Measurements from ENCODE around the gene ETS2. TPM values are rescaled to one million over a fixed set of nuclear protein-coding genes. Genes with fewer than 3 reads are reported as not detected.

The ETS2 gene
- total and polyA plus RNA-seq, 2 experiments from 2014 or later: 4.4 to 7.3 TPM

GRCh38 chr21:38795475-38795874, 10.3 kb upstream of the ETS2 start:
- TF ChIP-seq EZH2 (IDR thresholded peaks at IDR 0.05; ENCODE audit: insufficient read depth, poor library complexity, severe bottlenecking) (no peak), EZH2phosphoT487 (IDR thresholded peaks at IDR 0.05; ENCODE audit: insufficient read depth, low read depth) (no peak)
- H3K27ac ChIP-seq: no peak overlapping the region
- in situ Hi-C loops (cut with MboI): no loop called here
- DNase-seq: no peak
- H3K9me2 ChIP-seq (ENCODE audit: insufficient read depth): no peaks in the 10 kb centered on the region
- peaks cover 6% of the 10 kb centered on the region; the same call in 1 of the 2 replicates for H3K4me1 ChIP-seq (ENCODE audit: insufficient read depth)
- no peak overlapping the region for H2AFZ ChIP-seq
- H4K20me1 ChIP-seq (ENCODE audit: insufficient read depth): no peaks in the 10 kb centered on the region
- no peak overlapping the region for H3K4me3 ChIP-seq
- no peak overlapping the region for H3K4me2 ChIP-seq (ENCODE audit: unreplicated experiment)
- no peak overlapping the region for H3K9ac ChIP-seq
- H3K27me3 ChIP-seq (replicated peaks; ENCODE audit: insufficient read depth): no peaks in the 10 kb centered on the region
- H3K79me2 ChIP-seq (ENCODE audit: insufficient read depth): no peaks in the 10 kb centered on the region
- 89% methylated on average over 8 of the region's 8 CpGs for WGBS, 2 experiments (ENCODE audit: low coverage in 1 of 2, low lambda C conversion rate in 2 of 2, missing lambda C conversion rate in 2 of 2)
- H3K9me3 ChIP-seq (ENCODE audit: low read depth): no peaks in the 10 kb centered on the region
- H3F3A ChIP-seq (ENCODE audit: insufficient read depth): no peaks in the 10 kb centered on the region
- no peaks in the 10 kb centered on the region for H3K36me3 ChIP-seq (ENCODE audit: low read depth)

- WGBS, 2 experiments (ENCODE audit: low coverage in 1 of 2, low lambda C conversion rate in 2 of 2, missing lambda C conversion rate in 2 of 2): 82 to 83% methylated on average over 5 of the region's 5 CpGs
Observed at GRCh38 chr21:38796424-38796823, 9.3 kb upstream of the ETS2 start.

GRCh38 chr21:38797470-38797869, 8.3 kb upstream of the ETS2 start:
- TF ChIP-seq EZH2phosphoT487 (IDR thresholded peaks at IDR 0.05; ENCODE audit: insufficient read depth, low read depth) (no peak), EZH2 (IDR thresholded peaks at IDR 0.05; ENCODE audit: insufficient read depth, poor library complexity, severe bottlenecking) (no peak)
- no peak overlapping the region for H2AFZ ChIP-seq
- no peaks in the 10 kb centered on the region for H3K27me3 ChIP-seq (replicated peaks; ENCODE audit: insufficient read depth)
- H4K20me1 ChIP-seq (ENCODE audit: insufficient read depth): no peaks in the 10 kb centered on the region
- no peak overlapping the region for H3K27ac ChIP-seq
- H3K4me2 ChIP-seq (ENCODE audit: unreplicated experiment): no peak overlapping the region
- DNase-seq: peak; percentile 37
- no peaks in the 10 kb centered on the region for H3F3A ChIP-seq (ENCODE audit: insufficient read depth)
- in situ Hi-C loops (cut with MboI): no loop called here
- H3K79me2 ChIP-seq (ENCODE audit: insufficient read depth): no peaks in the 10 kb centered on the region
- H3K4me3 ChIP-seq: no peak overlapping the region
- WGBS, 2 experiments (ENCODE audit: low coverage in 1 of 2, low lambda C conversion rate in 2 of 2, missing lambda C conversion rate in 2 of 2): 71% methylated on average over 3 of the region's 3 CpGs
- no peaks in the 10 kb centered on the region for H3K9me2 ChIP-seq (ENCODE audit: insufficient read depth)
- no peaks in the 10 kb centered on the region for H3K36me3 ChIP-seq (ENCODE audit: low read depth)
- peaks cover 6% of the 10 kb centered on the region; the same call in 1 of the 2 replicates for H3K4me1 ChIP-seq (ENCODE audit: insufficient read depth)
- no peak overlapping the region for H3K9ac ChIP-seq
- no peaks in the 10 kb centered on the region for H3K9me3 ChIP-seq (ENCODE audit: low read depth)

More at GRCh38 chr21:38796424-38796823, 9.3 kb upstream of the ETS2 start:
- H3K9me3 ChIP-seq (ENCODE audit: low read depth): no peaks in the 10 kb centered on the region
- TF ChIP-seq EZH2 (IDR thresholded peaks at IDR 0.05; ENCODE audit: insufficient read depth, poor library complexity, severe bottlenecking): no peak
- TF ChIP-seq EZH2phosphoT487 (IDR thresholded peaks at IDR 0.05; ENCODE audit: insufficient read depth, low read depth): no peak
- no peaks in the 10 kb centered on the region for H3K27me3 ChIP-seq (replicated peaks; ENCODE audit: insufficient read depth)
- H3K4me1 ChIP-seq (ENCODE audit: insufficient read depth): peaks cover 6% of the 10 kb centered on the region; the same call in 1 of the 2 replicates
- H3K4me3 ChIP-seq: no peak overlapping the region
- in situ Hi-C loops (cut with MboI): no loop called here
- no peaks in the 10 kb centered on the region for H3K9me2 ChIP-seq (ENCODE audit: insufficient read depth)
- no peaks in the 10 kb centered on the region for H3K79me2 ChIP-seq (ENCODE audit: insufficient read depth)
- H3F3A ChIP-seq (ENCODE audit: insufficient read depth): no peaks in the 10 kb centered on the region
- no peaks in the 10 kb centered on the region for H4K20me1 ChIP-seq (ENCODE audit: insufficient read depth)
- no peak overlapping the region for H3K9ac ChIP-seq
- no peak overlapping the region for H2AFZ ChIP-seq
- no peak overlapping the region for H3K4me2 ChIP-seq (ENCODE audit: unreplicated experiment)
- DNase-seq: peak; percentile 22
- H3K27ac ChIP-seq: no peak overlapping the region
- H3K36me3 ChIP-seq (ENCODE audit: low read depth): no peaks in the 10 kb centered on the region

GRCh38 chr21:38798081-38798480, 7.6 kb upstream of the ETS2 start:
- Histone ChIP-seq H3K4me1 (ENCODE audit: insufficient read depth) (peaks cover 6% of the 10 kb centered on the region; the same call in 1 of the 2 replicates), H3K36me3 (ENCODE audit: low read depth) (no peaks in the 10 kb centered on the region), H3K27ac (no peak overlapping the region), H3F3A (ENCODE audit: insufficient read depth) (no peaks in the 10 kb centered on the region), H3K27me3 (replicated peaks; ENCODE audit: insufficient read depth) (no peaks in the 10 kb centered on the region), H3K9ac (no peak overlapping the region), H4K20me1 (ENCODE audit: insufficient read depth) (no peaks in the 10 kb centered on the region), H3K4me2 (ENCODE audit: unreplicated experiment) (no peak overlapping the region), H3K79me2 (ENCODE audit: insufficient read depth) (no peaks in the 10 kb centered on the region), H3K4me3 (no peak overlapping the region), H2AFZ (no peak overlapping the region), H3K9me2 (ENCODE audit: insufficient read depth) (no peaks in the 10 kb centered on the region), H3K9me3 (ENCODE audit: low read depth) (no peaks in the 10 kb centered on the region)
- 98% methylated on average over 6 of the region's 6 CpGs for WGBS, 2 experiments (ENCODE audit: low coverage in 1 of 2, low lambda C conversion rate in 2 of 2, missing lambda C conversion rate in 2 of 2)
- in situ Hi-C loops (cut with MboI): no loop called here
- DNase-seq: no peak
- no peak for TF ChIP-seq EZH2 (IDR thresholded peaks at IDR 0.05; ENCODE audit: insufficient read depth, poor library complexity, severe bottlenecking)
- no peak for TF ChIP-seq EZH2phosphoT487 (IDR thresholded peaks at IDR 0.05; ENCODE audit: insufficient read depth, low read depth)

- Histone ChIP-seq H3K9me3 (ENCODE audit: low read depth) (no peaks in the 10 kb centered on the region), H3K27ac (no peak overlapping the region), H3K4me3 (no peak overlapping the region), H3F3A (ENCODE audit: insufficient read depth) (no peaks in the 10 kb centered on the region), H3K9me2 (ENCODE audit: insufficient read depth) (no peaks in the 10 kb centered on the region), H4K20me1 (ENCODE audit: insufficient read depth) (no peaks in the 10 kb centered on the region), H3K36me3 (ENCODE audit: low read depth) (no peaks in the 10 kb centered on the region), H3K4me2 (ENCODE audit: unreplicated experiment) (no peak overlapping the region), H3K79me2 (ENCODE audit: insufficient read depth) (no peaks in the 10 kb centered on the region), H2AFZ (no peak overlapping the region), H3K9ac (no peak overlapping the region), H3K4me1 (ENCODE audit: insufficient read depth) (peaks cover 6% of the 10 kb centered on the region; the same call in 1 of the 2 replicates), H3K27me3 (replicated peaks; ENCODE audit: insufficient read depth) (no peaks in the 10 kb centered on the region)
- 83 to 90% methylated on average over 7 of the region's 7 CpGs for WGBS, 2 experiments (ENCODE audit: low coverage in 1 of 2, low lambda C conversion rate in 2 of 2, missing lambda C conversion rate in 2 of 2)
- no peak for TF ChIP-seq EZH2phosphoT487 (IDR thresholded peaks at IDR 0.05; ENCODE audit: insufficient read depth, low read depth)
- no peak for TF ChIP-seq EZH2 (IDR thresholded peaks at IDR 0.05; ENCODE audit: insufficient read depth, poor library complexity, severe bottlenecking)
- in situ Hi-C loops (cut with MboI): no loop called here
- no peak for DNase-seq
Observed at GRCh38 chr21:38798481-38798882, 7.2 kb upstream of the ETS2 start.

Measured in GM23248 (cell line).